Eye (tissue), 1 donor: ENCODE results near the gene CNBD2.
"Not testable (repeated sequence)": the region's sequence is repeated elsewhere in the genome, so short reads cannot be mapped to it uniquely, and the experiment has no call there.

Source experiments
- DNase-seq: peaks from one replicate; pipeline ENCODE4 v3.0.0-alpha.2; 2015

The CNBD2 gene

DNA sequence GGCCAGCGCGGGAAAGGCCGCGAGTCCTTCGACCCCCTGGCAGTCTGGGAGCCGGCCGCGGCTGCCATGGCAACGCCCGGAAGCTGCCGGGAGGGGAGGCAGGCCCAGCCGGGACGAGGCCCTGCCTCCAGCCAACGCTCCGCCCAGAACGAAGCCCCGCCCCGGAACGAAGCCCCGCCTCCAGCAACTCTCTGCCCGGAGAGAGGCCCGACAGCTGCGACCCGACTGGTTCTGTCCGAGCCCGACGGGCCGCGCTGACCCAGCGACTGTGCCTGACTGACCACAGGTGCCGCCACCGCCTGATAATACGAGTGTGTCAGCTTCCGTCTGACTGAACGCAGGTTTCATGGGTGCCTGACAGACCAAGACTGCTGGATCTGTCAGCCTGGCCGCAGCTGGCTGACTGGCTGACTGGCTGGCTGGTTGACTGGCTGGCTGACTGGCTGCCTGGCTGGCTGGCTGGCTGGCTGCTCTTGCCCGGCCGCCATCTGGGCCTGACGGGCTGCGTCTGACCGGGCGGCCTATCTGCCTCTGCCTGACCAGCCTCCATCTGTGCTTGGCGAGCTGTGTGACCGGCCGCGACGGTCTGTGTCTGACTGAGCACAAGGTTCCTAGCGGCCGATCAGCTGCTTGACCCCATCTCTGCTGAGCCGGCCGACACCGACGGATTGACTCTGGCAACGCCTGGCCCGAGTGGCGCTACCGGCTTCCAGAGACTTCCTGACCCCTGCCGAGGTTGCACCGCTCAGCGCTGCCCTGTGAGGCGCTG, 96.5 kb downstream of the CNBD2 start:
- DNase-seq: peak; percentile 97

DNA sequence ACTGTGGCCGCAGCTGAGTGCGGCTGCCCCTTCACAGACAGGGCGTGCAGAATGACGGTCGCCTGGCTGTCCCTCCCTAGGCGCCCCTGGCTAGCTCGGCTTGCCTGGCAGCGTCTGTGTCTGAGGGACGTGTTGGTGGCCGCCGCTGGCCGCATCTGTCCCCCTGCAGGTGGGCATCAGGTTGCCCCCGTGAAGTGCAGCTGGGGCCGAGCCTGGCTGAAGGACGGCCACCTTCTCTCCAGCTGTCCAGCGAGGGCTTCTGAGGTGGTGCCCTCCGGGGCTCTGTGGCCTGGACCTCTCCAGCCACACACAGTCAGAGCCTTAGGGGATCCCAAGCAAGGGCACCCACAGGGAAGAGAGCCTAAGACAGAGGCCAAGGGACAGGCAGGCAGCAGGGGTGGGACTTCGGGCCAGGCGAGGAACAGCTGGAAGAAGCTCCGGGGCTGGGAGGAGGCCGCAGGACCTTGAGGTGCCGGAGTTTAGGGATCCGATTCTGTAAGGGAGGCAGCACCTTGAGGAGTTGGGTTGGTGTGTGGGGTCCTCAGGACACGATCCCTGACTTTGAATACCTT, 97.1 kb downstream of the CNBD2 start:
- no peak for DNase-seq

DNA sequence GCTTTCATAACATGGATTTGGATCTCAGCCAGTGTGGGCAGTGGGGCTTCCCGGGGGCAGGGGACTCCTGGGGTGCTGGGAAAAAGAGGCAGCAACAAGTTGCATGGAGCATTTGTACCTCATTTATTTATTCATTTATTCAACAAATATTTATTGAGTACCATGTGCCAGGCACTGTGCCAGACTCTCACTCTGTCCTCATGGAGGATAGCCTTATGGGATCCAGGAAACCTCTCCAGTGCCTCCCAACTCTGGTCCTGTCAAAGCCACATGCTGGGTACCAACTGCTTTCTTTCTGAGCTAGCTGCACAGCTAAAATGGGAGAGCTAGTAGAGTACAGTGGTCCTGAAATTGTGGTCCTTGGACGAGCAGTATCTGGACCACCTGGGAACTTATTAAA, 98.4 kb downstream of the CNBD2 start:
- no peak for DNase-seq

DNA sequence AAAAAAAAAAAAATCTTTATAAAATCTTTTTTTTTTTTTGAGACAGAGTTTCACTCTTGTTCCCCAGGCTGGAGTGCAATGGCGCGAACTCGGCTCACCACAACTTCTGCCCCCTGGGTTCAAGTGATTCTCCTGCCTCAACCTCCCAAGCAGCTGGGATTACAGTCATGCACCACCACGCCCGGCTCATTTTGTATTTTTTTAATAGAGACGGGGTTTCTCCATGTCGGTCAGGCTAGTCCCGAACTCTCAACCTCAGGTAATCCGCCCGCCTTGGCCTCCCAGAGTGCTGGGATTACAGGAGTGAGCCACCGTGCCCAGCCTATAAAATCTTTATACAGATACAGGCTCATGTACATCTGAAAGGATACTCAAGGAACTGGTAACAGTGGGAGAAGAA, 100.1 kb downstream of the CNBD2 start:
- not testable (repeated sequence) for DNase-seq

DNA sequence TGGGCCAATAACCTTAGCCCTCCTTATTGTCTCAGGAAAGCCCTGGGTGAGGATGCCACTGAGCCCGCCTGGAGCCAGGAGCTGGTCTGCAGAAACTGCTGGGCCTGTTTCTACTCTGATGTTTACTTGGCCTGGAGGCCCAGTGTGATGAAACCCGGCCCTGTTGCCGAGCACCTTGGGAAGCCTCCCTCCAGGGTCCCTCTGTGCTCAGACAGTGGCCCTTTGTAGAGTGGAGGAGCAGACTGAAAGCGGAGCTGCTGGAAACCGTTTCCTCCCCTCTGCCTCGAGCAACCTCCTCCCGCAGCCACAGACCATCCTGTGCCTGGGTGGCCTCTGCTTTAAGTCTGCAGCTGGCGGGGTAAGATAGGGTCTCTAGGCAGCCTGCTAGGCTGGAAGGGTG, 102.1 kb downstream of the CNBD2 start:
- peak; percentile 61 for DNase-seq

DNA sequence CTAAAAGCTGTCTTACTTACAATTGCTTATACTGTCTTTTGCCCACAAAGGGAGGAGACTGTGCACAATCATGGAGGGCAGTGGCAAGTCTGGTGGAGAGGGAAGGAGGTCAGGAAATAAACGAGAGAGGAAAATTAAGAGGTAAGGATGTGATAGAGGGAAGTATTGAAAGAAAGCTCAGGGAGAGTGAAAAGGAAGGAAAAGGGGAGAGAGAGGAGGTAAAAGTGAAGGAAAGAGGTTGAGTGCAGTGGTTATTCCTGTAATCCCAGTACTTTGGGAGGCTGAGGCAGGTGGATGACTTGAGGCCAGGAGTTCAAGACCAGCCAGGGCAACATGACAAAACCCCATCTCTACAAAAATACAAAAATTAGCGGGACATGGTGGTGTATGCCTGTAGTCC, 103.5 kb downstream of the CNBD2 start:
- DNase-seq: no peak

DNA sequence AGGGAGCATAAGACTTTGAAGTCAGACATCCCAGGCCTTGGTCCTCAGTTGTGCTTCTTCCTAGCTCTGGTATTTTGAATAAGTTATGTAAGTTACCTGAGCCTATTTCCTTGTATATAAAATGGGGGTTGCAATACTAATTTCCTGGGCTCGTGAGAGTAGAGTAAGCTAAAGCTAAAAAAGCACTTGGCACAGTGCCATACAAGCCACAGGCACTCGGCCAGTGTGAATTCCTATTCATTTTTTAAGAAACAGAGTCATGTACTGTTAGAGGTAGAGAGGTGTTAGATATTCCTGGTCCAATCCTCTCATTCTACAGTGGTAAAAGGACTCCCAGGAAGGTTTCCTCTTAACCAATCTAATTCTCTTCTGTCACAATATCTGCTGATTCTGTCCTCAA, 106.6 kb downstream of the CNBD2 start:
- no peak for DNase-seq

DNA sequence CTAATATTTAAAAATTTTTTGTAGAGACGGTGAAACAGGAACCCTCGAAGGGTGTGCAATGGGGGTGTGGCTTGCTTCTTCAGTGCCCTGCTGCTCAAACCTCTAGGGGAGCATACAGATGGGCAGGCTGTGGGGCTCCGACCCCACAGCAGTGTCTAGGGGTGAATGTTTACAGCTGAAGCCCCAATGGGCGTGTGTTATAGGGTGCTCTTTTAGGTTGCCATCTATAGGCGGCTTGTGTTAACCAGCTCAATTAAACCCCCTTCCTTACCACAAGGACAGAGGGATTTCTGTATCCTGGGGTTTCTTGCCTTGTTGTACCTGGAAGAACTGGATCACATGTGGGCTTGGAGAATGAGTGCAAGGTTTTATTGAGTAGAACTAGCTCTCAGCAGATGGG, 109.4 kb downstream of the CNBD2 start:
- not testable (repeated sequence) for DNase-seq

DNA sequence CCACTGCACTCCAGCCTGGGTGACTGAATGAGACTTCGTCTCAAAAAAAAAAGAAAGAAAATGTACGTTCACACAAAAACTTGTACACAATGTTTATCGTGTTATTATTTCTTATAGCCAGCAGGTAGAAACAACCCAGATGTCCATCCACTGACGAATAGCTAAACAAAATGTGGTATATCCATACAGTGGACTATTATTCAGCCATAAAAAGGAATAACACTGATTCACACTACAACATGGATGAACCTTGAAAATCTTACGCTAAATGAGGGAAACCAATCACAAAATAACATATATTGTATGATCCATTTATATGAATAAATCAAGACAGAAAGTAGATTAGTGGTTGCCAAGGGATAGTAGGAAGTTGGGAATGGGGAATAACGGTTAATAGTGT, 111.1 kb downstream of the CNBD2 start:
- no peak for DNase-seq

DNA sequence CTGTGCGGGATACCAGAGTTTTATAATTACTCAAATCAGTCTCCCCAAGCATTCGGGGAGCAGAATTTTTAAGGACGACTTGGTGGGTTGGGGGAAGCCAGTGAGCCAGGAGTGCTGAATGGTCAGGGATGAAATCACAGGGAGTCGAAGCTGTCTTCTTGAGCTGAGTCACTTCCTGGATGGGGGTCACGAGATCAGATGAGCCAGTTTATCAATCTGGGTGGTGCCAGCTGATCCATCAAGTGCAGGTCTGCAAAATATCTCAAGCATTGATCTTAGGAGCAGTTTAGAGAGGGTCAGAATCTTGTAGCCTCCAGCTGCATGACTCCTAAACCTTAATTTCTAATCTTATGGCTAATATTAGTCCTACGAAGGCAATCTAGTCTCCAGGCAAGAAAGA, 111.6 kb downstream of the CNBD2 start:
- not testable (repeated sequence) for DNase-seq
